Endothelial cell of umbilical vein (primary cell): ENCODE measurements around the gene GPRIN1. TPM values are rescaled to one million over a fixed set of nuclear protein-coding genes. Genes with fewer than 3 reads are reported as not detected.

Experiments used
- BruUV-seq: library from RNA; stranded (reverse); fragments of 400-500 nt; replicated peaks from 2 replicates; lab custom pipeline; 2021; lab: Mats Ljungman, UMichigan
- CTCF ChIA-PET: fragments of 300-600, 350-600 bp; sonication (Branson Sonifier 250); formaldehyde crosslinking; loops from one replicate; lab custom pipeline; 2021; ENCODE audit warnings: antibody characterized with exemption, inconsistent platforms; lab: Charles Lee
- POLR2A ChIA-PET: fragments of 300-600, 350-600 bp; sonication (Branson Sonifier 250); formaldehyde crosslinking; loops from one replicate; lab custom pipeline; 2021; ENCODE audit warnings: antibody characterized with exemption, inconsistent platforms; lab: Charles Lee
- DNase-seq: peaks from one replicate; pipeline ENCODE4 v3.0.0-alpha.2; 2011; ENCODE audit warnings: low read depth, low spot score
- FAIRE-seq: peaks from 2 replicates; lab custom pipeline; 2011; peaks lifted over from hg19 to GRCh38; lab: Jason Lieb, UNC
- H2AFZ ChIP-seq: 2 replicates; pipeline ENCODE4 v1.6.0; 2012; ENCODE audit warnings: low read depth, low read length, control low read depth, inconsistent platforms
- H3K27ac ChIP-seq: 2 replicates; pipeline ENCODE4 v1.5.1; 2011; ENCODE audit warnings: low read depth, mild to moderate bottlenecking, control low read depth, low read length, moderate library complexity; ENCODE audit not compliant: insufficient read depth
- H3K27me3 ChIP-seq, 2 experiments: 2 replicates each; pipeline versions ENCODE4 v1.6.0 to v1.6.1; 2011; ENCODE audit warnings: low read length in 2 of 2, mixed read lengths in 1 of 2; ENCODE audit not compliant: control insufficient read depth in 2 of 2, insufficient read depth in 2 of 2
- H3K36me3 ChIP-seq, 2 experiments: 2 replicates in 1 of 2; 3 replicates in 1 of 2; pipeline ENCODE4 v1.5.1; 2011; ENCODE audit warnings: low read length in 2 of 2, mild to moderate bottlenecking in 1 of 2, moderate library complexity in 1 of 2; ENCODE audit not compliant: control insufficient read depth in 2 of 2, insufficient read depth in 2 of 2; ENCODE audit errors: extremely low read depth in 1 of 2
- H3K4me1 ChIP-seq: 3 replicates; pipeline ENCODE4 v1.5.1; 2011; ENCODE audit warnings: mild to moderate bottlenecking, low read length; ENCODE audit not compliant: control insufficient read depth, insufficient read depth; ENCODE audit errors: extremely low read depth
- H3K4me2 ChIP-seq: 2 replicates; pipeline ENCODE4 v1.6.1; 2011; ENCODE audit warnings: low read length, control low read depth, mixed read lengths; ENCODE audit not compliant: insufficient read depth
- H3K4me3 ChIP-seq, 3 experiments: fragments of 200-600 bp in 1 of 3; sonication (generic), shearing (Covaris generic) in 1 of 3; replicated peaks in 1 of 3; 2 replicates each; pipeline ENCODE4 v1.5.1; 2011 to 2016; ENCODE audit warnings: control low read depth in 3 of 3, low read length in 3 of 3, mild to moderate bottlenecking in 2 of 3, inconsistent platforms in 1 of 3, low read depth in 1 of 3, moderate library complexity in 1 of 3; ENCODE audit not compliant: insufficient read depth in 1 of 3
- H3K79me2 ChIP-seq: 2 replicates; pipeline ENCODE4 v1.6.0; 2012; ENCODE audit warnings: low read length, inconsistent platforms; ENCODE audit not compliant: control insufficient read depth, insufficient read depth
- H3K9ac ChIP-seq: replicated peaks from 2 replicates; pipeline ENCODE3; 2011; ENCODE audit warnings: low read length, control low read depth; ENCODE audit not compliant: insufficient read depth; ENCODE audit errors: extremely low read depth
- H3K9me1 ChIP-seq: replicated peaks from 3 replicates; pipeline ENCODE4 v1.6.0; 2011; ENCODE audit warnings: mild to moderate bottlenecking, low read length; ENCODE audit not compliant: control insufficient read depth, insufficient read depth; ENCODE audit errors: extremely low read depth
- H3K9me3 ChIP-seq: replicated peaks from 2 replicates; pipeline ENCODE4 v1.5.1; 2012; ENCODE audit warnings: low read length, inconsistent platforms; ENCODE audit not compliant: control insufficient read depth, insufficient read depth
- H4K20me1 ChIP-seq: replicated peaks from 2 replicates; pipeline ENCODE3; 2011; ENCODE audit warnings: mild to moderate bottlenecking, low read length; ENCODE audit not compliant: control insufficient read depth, insufficient read depth; ENCODE audit errors: extremely low read depth
- CTCF ChIP-seq, 2 donors: IDR thresholded peaks; 1 replicate in 1 of 2; 2 replicates in 1 of 2; pipeline ENCODE4 v1.5.1; 2011; ENCODE audit warnings: low read length in 2 of 2, mild to moderate bottlenecking in 2 of 2, moderate library complexity in 2 of 2, control low read depth in 1 of 2, inconsistent platforms in 1 of 2, low read depth in 1 of 2; ENCODE audit not compliant: insufficient read depth in 1 of 2; ENCODE audit errors: extremely low read depth in 1 of 2
- EZH2 ChIP-seq: IDR thresholded peaks from 2 replicates; pipeline ENCODE4 v1.6.1; 2012; ENCODE audit warnings: borderline replicate concordance, low read depth, mild to moderate bottlenecking, moderate library complexity, low read length, inconsistent platforms; ENCODE audit not compliant: severe bottlenecking
- FOS ChIP-seq: IDR thresholded peaks from 2 replicates; pipeline ENCODE4 v1.6.1; 2011; ENCODE audit warnings: mild to moderate bottlenecking, low read length, moderate library complexity, borderline replicate concordance; ENCODE audit not compliant: insufficient read depth
- GATA2 ChIP-seq: IDR thresholded peaks from 2 replicates; pipeline ENCODE4 v1.7.0; 2011; ENCODE audit warnings: low read depth, mild to moderate bottlenecking, moderate library complexity, mixed read lengths, low read length; ENCODE audit not compliant: insufficient read length, insufficient read depth
- JUN ChIP-seq: IDR thresholded peaks from 2 replicates; pipeline ENCODE4 v1.6.1; 2011; ENCODE audit warnings: borderline replicate concordance, low read depth; ENCODE audit not compliant: insufficient read length, insufficient read depth
- MAX ChIP-seq: IDR thresholded peaks from 2 replicates; pipeline ENCODE4 v1.6.1; 2011; ENCODE audit not compliant: insufficient read depth, insufficient read length
- MYC ChIP-seq: IDR thresholded peaks from one replicate; pipeline ENCODE4 v1.6.1; 2011; ENCODE audit warnings: mild to moderate bottlenecking, low read depth, low read length
- POLR2A ChIP-seq: IDR thresholded peaks from 2 replicates; pipeline ENCODE4 v1.6.1; 2012; ENCODE audit warnings: low read depth, mild to moderate bottlenecking, control low read depth, low read length
- POLR2AphosphoS5 ChIP-seq: IDR thresholded peaks from 2 replicates; pipeline ENCODE4 v1.6.1; 2012; ENCODE audit warnings: low read depth, mild to moderate bottlenecking, control low read depth, low read length, moderate library complexity; ENCODE audit not compliant: insufficient read depth
- dilution Hi-C: fragments of 300-500 bp; cut with MboI; formaldehyde crosslinking; loops from one replicate; pipeline ENCODE4 v1.15.0; 2019; ENCODE audit warnings: low sequenced_read_pairs; ENCODE audit not compliant: extremely low pct_ligation_motif_present
- intact Hi-C: fragments of 100-400 bp; cut with micrococcal nuclease; formaldehyde crosslinking; loops from one replicate; pipeline ENCODE4 v1.10.0; 2022
- polyA plus RNA-seq, 4 experiments: library from polyadenylated mRNA; depleted of rRNA in 3 of 4; stranded (reverse) in 3 of 4; unstranded in 1 of 4; fragments of >200 nt; gene quantifications; 2 replicates each; pipeline versions ENCODE4 v1.2.1 to v1.2.3, GENCODE V29; 2011 to 2012; ENCODE audit warnings: missing spikeins in 1 of 4
- total RNA-seq: library from RNA; stranded (reverse); gene quantifications from 2 replicates; pipeline ENCODE4 v1.2.3, GENCODE V29; 2021

Gene GPRIN1
- total and polyA plus RNA-seq, 2 donors (not counting 3 experiments of a cell fraction or from before 2014, with no cell fraction given): 2.4 to 10.4 TPM

DNA sequence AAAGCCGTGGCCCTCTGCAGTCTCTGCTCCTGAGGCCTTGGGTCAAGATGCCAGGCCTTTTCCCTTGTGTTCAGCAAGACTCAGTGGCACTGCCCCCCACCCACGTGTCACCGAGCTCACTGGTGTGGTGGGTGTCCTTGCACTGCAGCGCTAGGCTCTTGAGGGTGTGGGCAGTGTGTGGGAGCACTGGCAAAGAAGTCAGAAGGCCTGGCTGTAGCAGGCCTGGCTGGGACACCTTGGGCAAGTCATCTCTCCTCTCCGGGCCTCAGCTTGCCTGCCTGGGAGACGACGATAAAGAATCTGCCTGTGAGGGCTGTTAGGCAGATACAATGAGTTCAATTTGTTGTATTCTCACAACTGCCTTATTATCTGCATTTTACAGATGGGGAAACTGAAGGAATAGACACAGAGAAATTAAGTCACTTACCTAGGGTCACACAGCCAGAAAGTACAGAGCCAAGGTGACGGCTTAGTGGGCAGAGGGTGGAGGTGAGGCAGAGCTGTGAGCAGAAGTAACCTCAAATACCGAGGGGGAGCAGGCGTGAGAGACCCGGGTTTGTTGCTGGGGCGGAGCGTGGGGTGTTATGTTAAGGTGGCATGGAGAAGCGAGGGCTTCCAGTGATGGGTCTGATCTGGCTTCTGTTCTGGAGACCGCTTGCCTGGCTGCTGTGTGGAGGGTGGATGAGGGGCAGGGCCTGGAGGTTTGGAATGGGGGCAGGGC, 38.7 kb upstream of the GPRIN1 start:
- no peak overlapping the region for H2AFZ ChIP-seq
- H3K27me3 ChIP-seq: no peaks in the 10 kb centered on the region
- intact Hi-C loops: no loop called here
- H3K9me1 ChIP-seq: no peaks in the 10 kb centered on the region
- H3K27ac ChIP-seq: no peak overlapping the region
- dilution Hi-C loops: no loop called here
- H4K20me1 ChIP-seq: no peaks in the 10 kb centered on the region
- no TSS peak for BruUV-seq
- DNase-seq: no peak
- CTCF ChIA-PET: interaction anchor here (1.1 to 2.4 kb wide), 2 partner anchors 9 to 12 kb away, joined by 7 to 20 read pairs; no protein-coding TSS in a partner anchor
- no peaks in the 10 kb centered on the region for H3K9me3 ChIP-seq
- peak overlapping the region in 2 of 3 experiments; percentile 50 to 51 for H3K4me3 ChIP-seq
- peak overlapping the region; percentile 68 for H3K4me2 ChIP-seq
- TF ChIP-seq EZH2 (no peak), FOS (no peak), GATA2 (no peak), MAX (no peak), CTCF (IDR thresholded peaks at IDR 0.05; ENCODE audit: extremely low read depth in 1 of 2, insufficient read depth in 1 of 2, low read depth in 1 of 2, low read length in 2 of 2) (no peak), MYC (no peak), JUN (no peak), POLR2AphosphoS5 (no peak), POLR2A (no peak)
- POLR2A ChIA-PET: no interaction called here
- no peak for FAIRE-seq
- H3K9ac ChIP-seq: peak overlapping the region; percentile 62
- peaks cover 9% of the 10 kb centered on the region for H3K79me2 ChIP-seq
- peaks cover 3 to 8% of the 10 kb centered on the region in 2 experiments for H3K36me3 ChIP-seq
- peaks cover 12% of the 10 kb centered on the region for H3K4me1 ChIP-seq
